IMR-90 (cell line): ENCODE data around the gene COPZ2. TPM values are rescaled to one million over a fixed set of nuclear protein-coding genes. Genes with fewer than 3 reads are reported as not detected.

Source experiments
- ATAC-seq: fragments of 200-7000 bp; cut with Tn5 transposase; 2 replicates; pipeline ENCODE4 v1.9.1; 2020; ENCODE audit warnings: low read depth, mild to moderate bottlenecking, moderate library complexity
- BruUV-seq: library from RNA; stranded (reverse); fragments of 400-500 nt; replicated peaks from 2 replicates; lab custom pipeline; 2021; lab: Mats Ljungman, UMichigan
- CTCF ChIA-PET: fragments of 300-600 bp; formaldehyde crosslinking; extraction: SDS; loops from one replicate; lab custom pipeline; 2021; ENCODE audit warnings: antibody characterized with exemption; lab: Yijun Ruan, JAX
- POLR2A ChIA-PET: fragments of 300-600 bp; sonication (Branson Sonifier 250); formaldehyde crosslinking; loops from one replicate; lab custom pipeline; 2022; ENCODE audit warnings: antibody characterized with exemption; ENCODE audit not compliant: unreplicated experiment; lab: Charles Lee
- DNase-seq: peaks from one replicate; pipeline ENCODE4 v3.0.0; 2013
- H2AFZ ChIP-seq: replicated peaks from 2 replicates; pipeline ENCODE3; 2013; ENCODE audit warnings: low read length, mild to moderate bottlenecking; ENCODE audit not compliant: poor library complexity
- H2AK5ac ChIP-seq: 2 replicates; pipeline ENCODE4 v1.6.1; 2013; ENCODE audit warnings: low read depth, low read length, inconsistent platforms
- H2AK9ac ChIP-seq: replicated peaks from 2 replicates; pipeline ENCODE3; 2013; ENCODE audit warnings: mild to moderate bottlenecking, low read depth, low read length, moderate library complexity; ENCODE audit not compliant: poor library complexity
- H2BK120ac ChIP-seq: 2 replicates; pipeline ENCODE4 v1.6.1; 2013; ENCODE audit warnings: low read depth, low read length, inconsistent platforms
- H2BK15ac ChIP-seq: 3 replicates; pipeline ENCODE4 v1.6.1; 2013; ENCODE audit warnings: low read depth, low read length, inconsistent platforms
- H2BK20ac ChIP-seq: 2 replicates; pipeline ENCODE4 v1.6.1; 2013; ENCODE audit warnings: low read depth, mild to moderate bottlenecking, inconsistent platforms, low read length, moderate library complexity
- H2BK5ac ChIP-seq: 2 replicates; pipeline ENCODE4 v1.6.1; 2013; ENCODE audit warnings: mild to moderate bottlenecking, low read depth, low read length, inconsistent platforms; ENCODE audit not compliant: poor library complexity, severe bottlenecking
- H3K14ac ChIP-seq: replicated peaks from 2 replicates; pipeline ENCODE4 v1.6.1; 2013; ENCODE audit warnings: low read depth, low read length, inconsistent platforms
- H3K18ac ChIP-seq: 2 replicates; pipeline ENCODE4 v1.6.1; 2013; ENCODE audit warnings: low read depth, low read length, control low read depth
- H3K23ac ChIP-seq: 2 replicates; pipeline ENCODE4 v1.6.1; 2013; ENCODE audit warnings: low read depth, low read length, inconsistent platforms
- H3K27ac ChIP-seq: 2 replicates; pipeline ENCODE4 v1.5.1; 2013; ENCODE audit warnings: mild to moderate bottlenecking, control low read depth, low read length; ENCODE audit not compliant: insufficient read depth
- H3K27me3 ChIP-seq: 2 replicates; pipeline ENCODE4 v1.6.1; 2013; ENCODE audit warnings: low read length; ENCODE audit not compliant: control insufficient read depth, insufficient read depth
- H3K36me3 ChIP-seq: 2 replicates; pipeline ENCODE4 v1.6.1; 2013; ENCODE audit warnings: low read length, mixed read lengths; ENCODE audit not compliant: control insufficient read depth, insufficient read depth
- H3K4ac ChIP-seq: 2 replicates; pipeline ENCODE4 v1.6.1; 2013; ENCODE audit warnings: low read depth, low read length, inconsistent platforms
- H3K4me1 ChIP-seq: 2 replicates; pipeline ENCODE4 v1.6.1; 2013; ENCODE audit warnings: low read length, mixed read lengths; ENCODE audit not compliant: control insufficient read depth, insufficient read depth
- H3K4me2 ChIP-seq: 2 replicates; pipeline ENCODE4 v1.6.1; 2013; ENCODE audit warnings: low read depth, mild to moderate bottlenecking, control low read depth, low read length, moderate library complexity
- H3K4me3 ChIP-seq: 2 replicates; pipeline ENCODE4 v1.5.1; 2013; ENCODE audit warnings: low read depth, mild to moderate bottlenecking, control low read depth, low read length, moderate library complexity; ENCODE audit not compliant: insufficient read depth
- H3K56ac ChIP-seq: 2 replicates; pipeline ENCODE4 v1.6.1; 2013; ENCODE audit warnings: low read length, inconsistent platforms; ENCODE audit not compliant: insufficient read depth; ENCODE audit errors: extremely low read depth
- H3K79me1 ChIP-seq, 2 experiments: 2 replicates each; pipeline ENCODE4 v1.6.1; 2013; ENCODE audit warnings: low read length in 2 of 2, inconsistent platforms in 1 of 2, low read depth in 1 of 2
- H3K9ac ChIP-seq: 2 replicates; pipeline ENCODE4 v1.6.1; 2013; ENCODE audit warnings: low read depth, low read length, control low read depth
- H3K9me1 ChIP-seq: 2 replicates; pipeline ENCODE4 v1.6.1; 2013; ENCODE audit warnings: low read length, inconsistent platforms; ENCODE audit not compliant: insufficient read depth
- H3K9me3 ChIP-seq: 2 replicates; pipeline ENCODE4 v1.6.1; 2013; ENCODE audit warnings: low read length; ENCODE audit not compliant: control insufficient read depth, insufficient read depth
- H4K20me1 ChIP-seq: 2 replicates; pipeline ENCODE4 v1.6.1; 2013; ENCODE audit warnings: low read length, inconsistent platforms; ENCODE audit not compliant: insufficient read depth
- H4K5ac ChIP-seq: 2 replicates; pipeline ENCODE4 v1.6.1; 2013; ENCODE audit warnings: mild to moderate bottlenecking, low read depth, low read length, control low read depth
- H4K8ac ChIP-seq, 2 experiments: 2 replicates each; pipeline ENCODE4 v1.6.1; 2013; ENCODE audit warnings: low read depth in 2 of 2, low read length in 2 of 2, control low read depth in 1 of 2, inconsistent platforms in 1 of 2
- H4K91ac ChIP-seq: 2 replicates; pipeline ENCODE4 v1.6.1; 2013; ENCODE audit warnings: low read depth, low read length, inconsistent platforms; ENCODE audit not compliant: insufficient read depth
- CTCF ChIP-seq: conservative IDR thresholded peaks from 2 replicates; pipeline ENCODE4 v1.5.1; 2012; ENCODE audit warnings: mild to moderate bottlenecking, low read depth, low read length, improper control_type of control experiment
- MAZ ChIP-seq: IDR thresholded peaks from 2 replicates; pipeline ENCODE4 v1.6.1; 2012; ENCODE audit warnings: low read depth, mild to moderate bottlenecking, low read length, improper control_type of control experiment, moderate library complexity, borderline replicate concordance
- POLR2A ChIP-seq: IDR thresholded peaks from 2 replicates; pipeline ENCODE4 v1.6.1; 2012; ENCODE audit warnings: mild to moderate bottlenecking, low read depth, low read length
- RAD21 ChIP-seq: IDR thresholded peaks from 2 replicates; pipeline ENCODE4 v1.6.1; 2012; ENCODE audit warnings: low read length, improper control_type of control experiment
- SMC3 ChIP-seq: fragments of 150-350 bp; IDR thresholded peaks from 2 replicates; pipeline ENCODE4 v1.6.1; 2016; ENCODE audit warnings: low read depth, mild to moderate bottlenecking, antibody characterized with exemption, low read length, moderate library complexity
- USF2 ChIP-seq: fragments of 150-350 bp; IDR thresholded peaks from 2 replicates; pipeline ENCODE4 v1.6.1; 2017; ENCODE audit warnings: mild to moderate bottlenecking, antibody characterized with exemption, low read length, low read depth
- WGBS, 2 experiments: methylation state at CpG; one replicate each; pipeline versions ENCODE4 v1.1.5 to v1.1.7; 2013; ENCODE audit warnings: missing lambda C conversion rate in 2 of 2; ENCODE audit not compliant: insufficient read length in 1 of 2; ENCODE audit errors: extremely low coverage in 2 of 2; 5-methylcytosine and 5-hydroxymethylcytosine counted together
- dilution Hi-C: fragments of 300-500 bp; cut with HindIII; formaldehyde crosslinking; loops from one replicate; pipeline ENCODE4 v1.14.3; 2018; ENCODE audit warnings: low sequenced_read_pairs; ENCODE audit not compliant: unreplicated experiment
- in situ Hi-C: fragments of 300-500 bp; cut with MboI; formaldehyde crosslinking; loops from 3 replicates; pipeline ENCODE4 v1.14.3; 2019; ENCODE audit warnings: low sequenced_read_pairs, inconsistent platforms, mixed read lengths
- intact Hi-C: fragments of 100-400 bp; cut with micrococcal nuclease; formaldehyde crosslinking; loops from 2 replicates; pipeline ENCODE4 v1.10.0; 2022
- microRNA-seq, 2 experiments: library from miRNA; stranded (forward) in 1 of 2; unstranded in 1 of 2; fragments of 10-50 nt in 1 of 2; fragments of <30 nt in 1 of 2; gene quantifications in 1 of 2; microRNA quantifications in 1 of 2; one replicate each; pipeline versions ENCODE3 to v1.1.0; 2013 to 2020; ENCODE audit not compliant: insufficient read depth in 1 of 2, insufficient read length in 1 of 2, unreplicated experiment in 1 of 2
- polyA plus RNA-seq, 3 experiments: library from polyadenylated mRNA; depleted of rRNA; stranded (reverse); fragments of >200 nt; gene quantifications; 2 replicates each; pipeline ENCODE4 v1.2.3, GENCODE V29; 2012; ENCODE audit warnings: low replicate concordance in 1 of 3
- small RNA-seq, 5 experiments: library from RNA; depleted of rRNA; stranded (forward); fragments of <200 nt; gene quantifications; one replicate each; pipeline ENCODE3, GENCODE V24; 2012
- total RNA-seq: library from RNA; depleted of rRNA; stranded (reverse); fragments of >200 nt; gene quantifications from 2 replicates; pipeline ENCODE4 v1.2.3, GENCODE V29; 2012; rRNA removed

Gene COPZ2
- total and polyA plus RNA-seq, 2 of the 4 experiments (the other 2 are of a cell fraction), result 41.0 to 86.1 TPM

- H3K4me1 ChIP-seq, result no peaks in the 10 kb centered on the region
- H3K27ac ChIP-seq, result no peak overlapping the region
- H3K79me1 ChIP-seq, result peaks cover 4 to 8% of the 10 kb centered on the region in 2 experiments; a peak in 3 of 4 replicates
- H3K4ac ChIP-seq, result no peak overlapping the region
- 0% methylated on average over 1 of the region's 7 CpGs; no CpG with 5 or more reads in 1 of the 2 experiments for WGBS, 2 experiments
- H3K14ac ChIP-seq, result no peak overlapping the region
- no peak overlapping the region for H3K56ac ChIP-seq
- intact Hi-C loops (loop anchor here (1.0 kb wide), 1 partner anchor 40 kb away; no protein-coding TSS in a partner anchor), in situ Hi-C loops (no loop called here), dilution Hi-C loops (no loop called here)
- no peak overlapping the region for H3K4me2 ChIP-seq
- no peaks in the 10 kb centered on the region for H3K9me1 ChIP-seq
- POLR2A ChIA-PET, result no interaction called here
- H3K4me3 ChIP-seq, result no peak overlapping the region
- H4K91ac ChIP-seq, result no peak overlapping the region
- H2AK9ac ChIP-seq, result no peak overlapping the region
- H4K5ac ChIP-seq, result no peak overlapping the region
- no peak overlapping the region for H2BK15ac ChIP-seq
- no peak overlapping the region for H2BK20ac ChIP-seq
- CTCF ChIA-PET, result interaction anchor here (0.7 to 2.0 kb wide), 8 partner anchors 12 to 153 kb away, joined by 3 to 24 read pairs (median 4); partner anchors contain the start of gene PNPO
- H3K23ac ChIP-seq, result no peak overlapping the region
- no peak overlapping the region for H3K18ac ChIP-seq
- H3K9me3 ChIP-seq, result no peaks in the 10 kb centered on the region
- no peak overlapping the region for H2BK120ac ChIP-seq
- DNase-seq, result peak; percentile 54
- no peak overlapping the region for H4K8ac ChIP-seq
- H2AFZ ChIP-seq, result no peak overlapping the region
- TF ChIP-seq MAZ (peak; percentile 59; the same call in 1 of the 2 replicates), RAD21 (peak; percentile 86), POLR2A (no peak), CTCF (peak; percentile 74), SMC3 (peak; percentile 91), USF2 (no peak)
- H2AK5ac ChIP-seq, result no peak overlapping the region
- no peak overlapping the region for H2BK5ac ChIP-seq
- H4K20me1 ChIP-seq, result no peaks in the 10 kb centered on the region; the same call in 1 of the 2 replicates
- BruUV-seq, result no TSS peak
- peak; percentile 95 for ATAC-seq
- H3K27me3 ChIP-seq, result no peaks in the 10 kb centered on the region
- peaks cover 67% of the 10 kb centered on the region for H3K36me3 ChIP-seq
- H3K9ac ChIP-seq, result no peak overlapping the region
Observed at GRCh38 chr17:47978324-47978723, 59.3 kb downstream of the COPZ2 start.

Small RNA genes lying within 50 kb of the gene (microRNA-seq; reads per million reads assigned to microRNA genes)
- gene AC004477.2 (ENCODE audit: insufficient read depth, insufficient read length) (not detected), gene MIR152 (ENCODE audit: insufficient read depth in 1 of 2, insufficient read length in 1 of 2, unreplicated experiment in 1 of 2) (796 to 9,817 reads per million in 2 experiments)

Small RNA genes lying within 50 kb of the gene (small RNA-seq; reads per million reads assigned to genes)
- gene AC004477.2 (0 reads per million in 5 experiments), gene MIR152 (74.3 to 12,028 (median 8,568) reads per million in 5 experiments)

Other genes with a start within 250 kb of the COPZ2 start
- 4.7 and 5.2 TPM in 2 replicates for gene OSBPL7, start 216.0 kb downstream of the COPZ2 start, total RNA-seq
- 14.5 and 16.3 TPM in 2 replicates for gene OSBPL7, start 216.0 kb downstream of the COPZ2 start, polyA plus RNA-seq (2012; rRNA removed)
- 28.1 and 32.3 TPM in 2 replicates for gene MRPL10, start 206.3 kb downstream of the COPZ2 start, total RNA-seq
- 57.7 and 61.8 TPM in 2 replicates for gene MRPL10, start 206.3 kb downstream of the COPZ2 start, polyA plus RNA-seq (2012; rRNA removed)
- gene LRRC46, start 206.1 kb downstream of the COPZ2 start, total RNA-seq, result not detected in 2 replicates
- 0.77 and 0.80 TPM in 2 replicates for gene LRRC46, start 206.1 kb downstream of the COPZ2 start, polyA plus RNA-seq (2012; rRNA removed)
- gene SCRN2, start 196.5 kb downstream of the COPZ2 start, total RNA-seq, result 14.7 and 17.2 TPM in 2 replicates
- 27.6 and 31.0 TPM in 2 replicates for gene SCRN2, start 196.5 kb downstream of the COPZ2 start, polyA plus RNA-seq (2012; rRNA removed)
- under 0.01 TPM in 2 replicates for gene SP6, start 186.6 kb downstream of the COPZ2 start, total RNA-seq
- gene SP6, start 186.6 kb downstream of the COPZ2 start, polyA plus RNA-seq (2012; rRNA removed), result 0.31 and 0.32 TPM in 2 replicates
- gene SP2, start 141.6 kb downstream of the COPZ2 start, total RNA-seq, result 0.72 and 1.4 TPM in 2 replicates
- gene SP2, start 141.6 kb downstream of the COPZ2 start, polyA plus RNA-seq (2012; rRNA removed), result 13.8 and 14.0 TPM in 2 replicates
- 32.5 and 34.1 TPM in 2 replicates for gene PNPO, start 96.2 kb downstream of the COPZ2 start, total RNA-seq
- gene PNPO, start 96.2 kb downstream of the COPZ2 start, polyA plus RNA-seq (2012; rRNA removed), result 13.6 and 13.9 TPM in 2 replicates
- not detected in 2 replicates for gene PRR15L, start 79.9 kb downstream of the COPZ2 start, total RNA-seq
- gene PRR15L, start 79.9 kb downstream of the COPZ2 start, polyA plus RNA-seq (2012; rRNA removed), result not detected in 2 replicates
- gene CDK5RAP3, start 66.7 kb downstream of the COPZ2 start, total RNA-seq, result 56.7 and 75.3 TPM in 2 replicates
- 138 and 153 TPM in 2 replicates for gene CDK5RAP3, start 66.7 kb downstream of the COPZ2 start, polyA plus RNA-seq (2012; rRNA removed)
- 35.6 and 42.8 TPM in 2 replicates for gene NFE2L1, start 10.6 kb upstream of the COPZ2 start, total RNA-seq
- 122 and 125 TPM in 2 replicates for gene NFE2L1, start 10.6 kb upstream of the COPZ2 start, polyA plus RNA-seq (2012; rRNA removed)
- gene CBX1, start 63.7 kb upstream of the COPZ2 start, total RNA-seq, result 35.0 and 52.2 TPM in 2 replicates
- 42.9 and 54.9 TPM in 2 replicates for gene CBX1, start 63.7 kb upstream of the COPZ2 start, polyA plus RNA-seq (2012; rRNA removed)
- gene SNX11, start 70.0 kb upstream of the COPZ2 start, total RNA-seq, result 11.7 and 14.7 TPM in 2 replicates
- 12.5 and 16.9 TPM in 2 replicates for gene SNX11, start 70.0 kb upstream of the COPZ2 start, polyA plus RNA-seq (2012; rRNA removed)